ENCODE results near the gene EIF3F.

DNA sequence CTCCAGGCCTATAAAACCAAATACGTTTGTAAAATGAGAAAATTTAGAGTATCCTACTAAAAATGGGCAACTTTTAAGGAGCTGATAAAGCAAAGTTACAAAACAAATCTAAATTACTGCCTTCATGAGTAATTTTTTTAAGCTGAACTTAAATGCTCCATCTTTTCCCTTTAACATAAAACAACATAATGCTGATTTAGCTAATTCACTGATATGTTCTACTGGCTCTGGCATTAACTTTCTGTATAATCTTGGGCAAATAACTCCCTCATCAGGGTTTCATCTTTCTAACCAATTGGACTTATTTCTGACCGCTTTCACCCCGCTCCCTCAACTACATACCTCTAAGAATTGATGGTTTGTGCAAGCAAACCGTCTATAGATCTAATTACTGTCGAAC is 46.0 kb upstream of the EIF3F start:
- TF ChIP-seq, protein P1, sequence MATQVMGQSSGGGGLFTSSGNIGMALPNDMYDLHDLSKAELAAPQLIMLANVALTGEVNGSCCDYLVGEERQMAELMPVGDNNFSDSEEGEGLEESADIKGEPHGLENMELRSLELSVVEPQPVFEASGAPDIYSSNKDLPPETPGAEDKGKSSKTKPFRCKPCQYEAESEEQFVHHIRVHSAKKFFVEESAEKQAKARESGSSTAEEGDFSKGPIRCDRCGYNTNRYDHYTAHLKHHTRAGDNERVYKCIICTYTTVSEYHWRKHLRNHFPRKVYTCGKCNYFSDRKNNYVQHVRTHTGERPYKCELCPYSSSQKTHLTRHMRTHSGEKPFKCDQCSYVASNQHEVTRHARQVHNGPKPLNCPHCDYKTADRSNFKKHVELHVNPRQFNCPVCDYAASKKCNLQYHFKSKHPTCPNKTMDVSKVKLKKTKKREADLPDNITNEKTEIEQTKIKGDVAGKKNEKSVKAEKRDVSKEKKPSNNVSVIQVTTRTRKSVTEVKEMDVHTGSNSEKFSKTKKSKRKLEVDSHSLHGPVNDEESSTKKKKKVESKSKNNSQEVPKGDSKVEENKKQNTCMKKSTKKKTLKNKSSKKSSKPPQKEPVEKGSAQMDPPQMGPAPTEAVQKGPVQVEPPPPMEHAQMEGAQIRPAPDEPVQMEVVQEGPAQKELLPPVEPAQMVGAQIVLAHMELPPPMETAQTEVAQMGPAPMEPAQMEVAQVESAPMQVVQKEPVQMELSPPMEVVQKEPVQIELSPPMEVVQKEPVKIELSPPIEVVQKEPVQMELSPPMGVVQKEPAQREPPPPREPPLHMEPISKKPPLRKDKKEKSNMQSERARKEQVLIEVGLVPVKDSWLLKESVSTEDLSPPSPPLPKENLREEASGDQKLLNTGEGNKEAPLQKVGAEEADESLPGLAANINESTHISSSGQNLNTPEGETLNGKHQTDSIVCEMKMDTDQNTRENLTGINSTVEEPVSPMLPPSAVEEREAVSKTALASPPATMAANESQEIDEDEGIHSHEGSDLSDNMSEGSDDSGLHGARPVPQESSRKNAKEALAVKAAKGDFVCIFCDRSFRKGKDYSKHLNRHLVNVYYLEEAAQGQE (IDR thresholded peaks at IDR 0.05; ENCODE audit: borderline replicate concordance): no peak
- TF ChIP-seq EZH2 (IDR thresholded peaks at IDR 0.05; ENCODE audit: borderline replicate concordance, insufficient read depth, low read length, poor library complexity, severe bottlenecking) (no peak), RAD21 (conservative IDR thresholded peaks at IDR 0.05) (no peak), EP300 (conservative IDR thresholded peaks at IDR 0.05; ENCODE audit: poor library complexity, severe bottlenecking) (no peak), CTCF (IDR thresholded peaks at IDR 0.05; ENCODE audit: poor library complexity, severe bottlenecking) (no peak), TAF1 (IDR thresholded peaks at IDR 0.05; ENCODE audit: low read depth) (no peak), SMC3 (conservative IDR thresholded peaks at IDR 0.05; ENCODE audit: poor library complexity) (no peak)

All from neural cell (in vitro differentiated cells).